COR-L47 (cell line): ENCODE results near the gene LBX2.

Source experiments
- DNase-seq: peaks from one replicate; lab custom pipeline; 2025; lab: John Stamatoyannopoulos, UW

Gene LBX2

GRCh38 chr2:74499267-74499939 lies at the start of gene LBX2:
TSS of gene LBX2 (minus strand) at chr2:74499603. CDS start at chr2:74499537, 66 bp downstream.
- DNase-seq, result no peak

- DNase-seq, result peak; percentile 49
These were observed 49.0 kb upstream of the LBX2 start for GRCh38 chr2:74548285-74548899.

- DNase-seq, result no peak
These were observed 46.6 kb upstream of the LBX2 start for GRCh38 chr2:74546004-74546403.

- no peak for DNase-seq
These were observed 45.2 kb upstream of the LBX2 start for GRCh38 chr2:74544634-74545033.

GRCh38 chr2:74542978-74543377 lies 43.6 kb upstream of the LBX2 start:
- no peak for DNase-seq

- DNase-seq, result no peak
These were observed 40.9 kb upstream of the LBX2 start for GRCh38 chr2:74540291-74540690.

- no peak for DNase-seq
These were observed 39.5 kb upstream of the LBX2 start for GRCh38 chr2:74538881-74539339.

GRCh38 chr2:74537140-74537539 lies 37.7 kb upstream of the LBX2 start:
- DNase-seq, result no peak

- DNase-seq, result no peak
These were observed 37.0 kb upstream of the LBX2 start for GRCh38 chr2:74536166-74536950.

- DNase-seq, result no peak
These were observed 36.1 kb upstream of the LBX2 start for GRCh38 chr2:74535440-74535965.

GRCh38 chr2:74534411-74534810 lies 35.0 kb upstream of the LBX2 start:
- DNase-seq, result no peak

- no peak for DNase-seq
These were observed 34.1 kb upstream of the LBX2 start for GRCh38 chr2:74533464-74533863.

- no peak for DNase-seq
These were observed 32.8 kb upstream of the LBX2 start for GRCh38 chr2:74532222-74532621.

- no peak for DNase-seq
These were observed 32.3 kb upstream of the LBX2 start for GRCh38 chr2:74531666-74532065.

GRCh38 chr2:74530239-74531187 lies 31.1 kb upstream of the LBX2 start:
- peak; percentile 25 for DNase-seq

- peak; percentile 98 for DNase-seq
These were observed 30.2 kb upstream of the LBX2 start, which contains the start of the genes AUP1 and HTRA2 for GRCh38 chr2:74529357-74530238. TSS of gene AUP1 (minus strand) at chr2:74529706. CDS start at chr2:74529629, 77 bp downstream. TSS of gene HTRA2 (plus strand) at chr2:74529933. CDS start at chr2:74530007, 74 bp downstream.

GRCh38 chr2:74528600-74529356 lies 29.4 kb upstream of the LBX2 start:
- DNase-seq, result no peak

- DNase-seq, result no peak
These were observed 28.3 kb upstream of the LBX2 start for GRCh38 chr2:74527741-74528140.

- DNase-seq, result no peak
These were observed 27.3 kb upstream of the LBX2 start for GRCh38 chr2:74526649-74527230.
